ENCODE results near the gene MPRIP.

The MPRIP gene

DNA sequence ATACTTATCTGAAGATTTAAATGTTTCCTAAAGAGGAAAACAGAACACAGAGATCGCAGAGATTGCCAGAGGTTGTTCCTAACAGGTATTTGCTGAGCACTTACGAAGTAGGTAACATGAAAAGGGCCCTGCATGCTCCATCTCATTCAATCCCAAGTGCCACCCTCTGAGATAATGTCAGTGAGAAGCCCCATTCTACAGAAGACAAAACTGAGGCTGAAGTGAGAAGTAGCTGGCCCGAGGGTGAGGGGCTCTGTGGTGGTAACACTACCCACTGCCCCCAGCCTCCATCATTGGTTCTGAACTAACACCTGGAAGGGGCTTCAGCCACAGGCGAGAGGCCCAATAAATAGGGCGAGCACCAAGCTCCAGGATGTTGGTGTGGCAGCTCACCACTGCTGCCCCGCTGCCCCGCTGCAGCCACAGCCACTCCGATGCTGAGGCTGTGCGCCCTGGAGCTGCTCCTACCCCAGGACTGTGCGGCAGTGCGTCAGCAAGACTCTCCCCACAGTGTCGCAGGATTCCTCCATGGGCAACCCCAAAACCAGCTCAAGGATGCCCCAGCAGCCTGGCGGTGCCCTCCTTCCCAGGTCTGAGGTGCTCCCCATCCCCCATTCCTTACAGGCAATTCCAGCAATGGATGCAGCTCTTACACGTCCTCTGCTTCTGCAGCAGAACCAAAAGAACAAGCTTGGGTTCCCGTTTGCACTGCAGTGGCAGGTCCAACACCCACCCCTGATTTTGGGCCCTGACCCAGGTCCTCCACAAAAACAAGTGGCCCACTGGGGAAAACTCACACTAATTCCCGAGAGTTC lies 184.4 kb downstream of the MPRIP start:
- TF ChIP-seq, protein P1, sequence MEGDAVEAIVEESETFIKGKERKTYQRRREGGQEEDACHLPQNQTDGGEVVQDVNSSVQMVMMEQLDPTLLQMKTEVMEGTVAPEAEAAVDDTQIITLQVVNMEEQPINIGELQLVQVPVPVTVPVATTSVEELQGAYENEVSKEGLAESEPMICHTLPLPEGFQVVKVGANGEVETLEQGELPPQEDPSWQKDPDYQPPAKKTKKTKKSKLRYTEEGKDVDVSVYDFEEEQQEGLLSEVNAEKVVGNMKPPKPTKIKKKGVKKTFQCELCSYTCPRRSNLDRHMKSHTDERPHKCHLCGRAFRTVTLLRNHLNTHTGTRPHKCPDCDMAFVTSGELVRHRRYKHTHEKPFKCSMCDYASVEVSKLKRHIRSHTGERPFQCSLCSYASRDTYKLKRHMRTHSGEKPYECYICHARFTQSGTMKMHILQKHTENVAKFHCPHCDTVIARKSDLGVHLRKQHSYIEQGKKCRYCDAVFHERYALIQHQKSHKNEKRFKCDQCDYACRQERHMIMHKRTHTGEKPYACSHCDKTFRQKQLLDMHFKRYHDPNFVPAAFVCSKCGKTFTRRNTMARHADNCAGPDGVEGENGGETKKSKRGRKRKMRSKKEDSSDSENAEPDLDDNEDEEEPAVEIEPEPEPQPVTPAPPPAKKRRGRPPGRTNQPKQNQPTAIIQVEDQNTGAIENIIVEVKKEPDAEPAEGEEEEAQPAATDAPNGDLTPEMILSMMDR (conservative IDR thresholded peaks at IDR 0.05), result no peak
- H3K27ac ChIP-seq, result peak overlapping the region; percentile 73

DNA sequence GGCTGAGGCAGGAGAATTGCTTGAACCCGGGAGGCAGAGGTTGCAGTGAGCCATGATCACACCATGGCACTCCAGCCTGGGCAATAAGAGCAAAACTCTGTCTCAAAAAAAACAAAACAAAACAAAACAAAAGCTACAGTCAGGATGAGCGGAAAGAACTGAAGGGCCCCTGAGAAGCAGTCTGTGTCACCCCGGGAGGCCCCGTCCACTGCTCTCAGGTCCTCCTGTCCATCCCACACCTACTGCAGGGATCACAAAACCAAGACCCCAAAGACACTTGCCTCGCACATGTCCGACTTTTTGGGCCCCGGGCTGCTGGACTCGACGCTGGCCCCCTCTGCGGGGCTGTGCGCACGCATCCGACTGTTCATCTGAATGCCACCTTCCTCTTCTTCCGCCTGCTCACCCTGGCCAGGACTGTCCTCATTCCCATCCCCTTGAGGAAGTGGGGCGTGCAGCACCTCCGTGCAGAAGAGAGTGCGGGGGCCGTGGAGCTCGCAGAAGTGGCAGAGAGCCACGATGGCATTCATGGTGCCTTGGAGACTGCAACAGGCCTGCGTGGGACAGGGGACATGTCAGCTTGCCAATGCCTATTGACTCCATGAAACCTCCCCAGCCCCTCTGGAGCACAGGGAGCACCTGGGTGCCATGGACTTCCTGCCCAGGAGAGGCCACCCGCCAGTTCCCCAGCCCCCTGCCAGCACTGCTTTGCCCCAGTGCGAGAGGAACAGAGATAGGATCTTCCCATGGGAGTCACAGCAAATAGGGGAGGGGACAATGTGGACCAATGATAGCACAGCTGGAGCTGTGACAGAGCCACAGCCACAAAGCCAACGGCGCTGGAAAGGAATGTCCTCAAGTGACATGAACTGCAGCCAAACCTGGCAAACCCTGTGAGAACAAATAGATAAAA lies 185.6 kb downstream of the MPRIP start:
- TF ChIP-seq, protein P1 (conservative IDR thresholded peaks at IDR 0.05), result no peak
- H3K27ac ChIP-seq, result peak overlapping the region; percentile 73

DNA sequence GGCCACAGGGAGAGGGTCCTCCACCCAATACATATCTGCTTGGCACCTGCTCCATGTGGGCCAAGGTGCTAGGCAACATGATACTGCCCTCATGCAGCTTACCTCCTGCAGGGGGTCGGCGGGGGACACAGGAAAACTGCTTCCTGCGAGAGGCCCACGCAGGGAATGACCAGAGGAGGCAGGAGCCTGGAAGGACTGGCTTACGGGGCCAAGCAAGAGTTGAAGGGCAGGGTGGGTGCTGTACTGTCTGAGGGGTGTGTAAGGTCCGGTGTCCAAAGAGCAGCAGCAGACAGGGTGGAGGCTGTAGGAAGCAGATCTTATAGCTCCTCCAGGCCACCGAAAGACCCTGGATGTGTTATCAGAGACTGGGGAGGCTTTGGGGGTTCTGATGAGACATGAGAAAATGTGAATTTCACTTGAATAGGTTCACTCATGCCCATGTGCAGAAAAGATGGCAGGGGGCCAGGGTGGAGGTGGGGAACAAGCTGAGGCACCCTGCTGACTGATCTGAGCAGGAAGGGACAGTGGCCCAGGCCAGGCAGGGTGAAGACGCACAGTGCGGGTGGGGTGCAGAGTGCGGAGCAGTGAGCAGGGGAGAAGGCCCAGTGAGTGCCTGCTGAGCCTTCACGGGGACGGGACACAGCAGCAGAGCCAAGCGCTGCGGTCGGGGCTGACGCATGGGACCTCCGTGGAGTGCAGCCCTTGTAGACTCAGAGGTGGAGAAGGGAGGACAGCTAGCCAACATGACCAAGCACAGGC lies 186.4 kb downstream of the MPRIP start:
- H3K27ac ChIP-seq, result peak overlapping the region; percentile 73
- TF ChIP-seq, protein P1 (conservative IDR thresholded peaks at IDR 0.05), result no peak

DNA sequence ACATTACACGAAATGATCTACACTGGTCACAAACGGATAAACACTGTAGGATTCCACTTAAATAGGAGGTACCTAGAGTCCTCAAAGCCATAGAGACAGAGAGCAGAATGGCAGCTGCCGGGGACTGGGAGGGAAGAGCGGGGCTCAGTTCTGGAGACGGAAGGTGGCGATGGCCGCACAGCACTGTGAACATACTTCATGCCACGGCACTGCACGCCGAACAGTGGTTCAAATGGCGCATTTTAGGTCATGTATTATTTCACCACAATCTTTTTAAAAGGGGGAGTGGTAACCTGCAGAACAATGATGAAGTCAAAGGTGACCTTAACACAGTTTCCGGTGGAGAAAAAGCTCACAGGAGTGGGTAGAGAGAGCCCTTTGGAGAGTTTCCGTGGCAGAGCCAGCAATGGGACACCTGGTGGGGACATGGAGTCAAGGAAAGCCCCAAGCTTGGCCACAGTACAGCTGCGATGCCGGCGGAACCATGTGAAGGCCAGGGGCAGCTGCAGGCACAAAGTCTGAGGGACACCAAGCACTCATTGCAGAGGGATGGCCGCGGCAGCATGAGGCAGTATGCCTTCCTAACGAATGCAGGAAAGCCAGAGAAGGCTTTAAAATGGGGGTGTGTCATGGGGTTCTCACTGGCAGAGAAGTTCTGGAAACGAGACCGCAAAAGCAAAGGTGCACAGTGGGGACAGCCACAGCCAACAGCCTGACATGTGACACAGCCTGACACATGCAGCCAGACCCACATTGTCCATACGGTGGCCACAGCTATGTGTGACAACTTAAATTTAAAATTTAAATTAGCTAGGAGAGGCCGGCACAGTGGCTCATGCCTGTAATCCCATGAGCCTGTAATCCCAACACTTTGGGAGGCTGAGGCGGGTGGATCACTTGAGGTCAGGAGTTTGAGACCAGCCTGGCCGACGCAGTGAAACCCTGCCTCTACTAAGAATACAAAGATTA lies 187.4 kb downstream of the MPRIP start:
- H3K27ac ChIP-seq, result peak overlapping the region; percentile 73
- TF ChIP-seq, protein P1 (conservative IDR thresholded peaks at IDR 0.05), result no peak

DNA sequence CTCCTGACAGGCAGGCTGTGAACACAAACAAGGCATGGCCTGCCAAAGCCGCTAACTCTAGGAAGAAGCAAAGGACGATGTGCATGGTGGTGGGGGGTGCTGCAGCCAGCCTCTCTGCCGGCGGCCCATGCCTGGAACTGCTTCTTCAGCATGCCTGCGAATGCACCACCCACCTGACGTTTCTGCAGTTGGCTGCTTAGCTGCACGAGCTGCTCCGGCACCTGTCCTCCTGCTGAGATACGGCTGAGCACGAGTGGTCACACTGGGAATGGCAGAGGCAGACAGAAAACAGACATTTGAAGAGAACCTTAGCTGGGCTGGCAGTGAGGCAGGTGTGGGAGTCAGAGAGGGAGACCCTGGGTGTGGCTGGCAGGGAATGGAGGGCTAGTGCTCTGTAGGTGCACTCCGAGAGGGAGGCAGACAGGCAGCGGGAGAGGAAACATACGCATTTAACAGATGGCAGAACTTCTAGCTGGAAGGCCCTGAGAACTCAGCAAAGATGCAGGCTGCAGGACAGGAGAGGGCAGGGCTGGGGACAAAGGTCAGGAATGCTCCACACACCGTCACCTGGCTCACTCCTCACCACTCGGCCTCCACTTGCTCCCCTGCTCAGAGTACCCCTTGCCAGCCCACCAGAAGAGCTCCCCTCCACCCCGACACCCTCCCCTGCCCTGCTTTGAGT lies 189.5 kb downstream of the MPRIP start:
- H3K27ac ChIP-seq, result no peak overlapping the region
- TF ChIP-seq, protein P1 (conservative IDR thresholded peaks at IDR 0.05), result no peak

DNA sequence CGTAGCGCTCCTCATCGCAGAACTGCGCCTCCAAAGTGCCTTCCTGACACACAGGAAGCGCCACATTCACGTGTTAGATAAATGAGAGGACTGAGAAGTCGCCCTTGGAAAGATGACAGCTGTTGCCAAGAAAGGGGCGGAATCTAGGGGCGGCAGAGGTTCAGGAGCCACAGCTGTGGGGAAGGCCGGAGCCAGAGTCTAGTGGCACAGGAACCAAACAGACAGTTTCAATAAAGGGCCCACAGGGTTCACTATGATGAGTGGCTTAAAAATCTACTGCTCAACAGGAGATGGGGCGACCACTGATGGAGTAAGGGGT lies 190.0 kb downstream of the MPRIP start:
- no peak overlapping the region for H3K27ac ChIP-seq
- TF ChIP-seq, protein P1 (conservative IDR thresholded peaks at IDR 0.05), result no peak
